ENCODE measurements around the gene RC3H2.

Gene RC3H2

GRCh38 chr9:122904823-122905710, at the start of gene RC3H2:
Gene RC3H2, minus strand, starts transcription at chr9:122905359. Its CDS starts 7,850 bp downstream, at chr9:122897509.
- peak; percentile 100 for DNase-seq (ENCODE audit: low spot score)

GRCh38 chr9:122954253-122954691, 49.1 kb upstream of the RC3H2 start:
- no peak for DNase-seq (ENCODE audit: low spot score)

GRCh38 chr9:122951056-122951455, 45.9 kb upstream of the RC3H2 start:
- no peak for DNase-seq (ENCODE audit: low spot score)

GRCh38 chr9:122950263-122950662, 45.1 kb upstream of the RC3H2 start:
- no peak for DNase-seq (ENCODE audit: low spot score)

- DNase-seq (ENCODE audit: low spot score), result no peak
Measured at GRCh38 chr9:122949696-122950095, 44.5 kb upstream of the RC3H2 start.

GRCh38 chr9:122948313-122948712, 43.2 kb upstream of the RC3H2 start:
- no peak for DNase-seq (ENCODE audit: low spot score)

GRCh38 chr9:122946461-122947005, 41.4 kb upstream of the RC3H2 start:
- no peak for DNase-seq (ENCODE audit: low spot score)

- DNase-seq (ENCODE audit: low spot score), result no peak
Measured at GRCh38 chr9:122944960-122945888, 40.1 kb upstream of the RC3H2 start.

- peak; percentile 53 for DNase-seq (ENCODE audit: low spot score)
Measured at GRCh38 chr9:122941582-122942234, 36.5 kb upstream of the RC3H2 start.

- peak; percentile 100 for DNase-seq (ENCODE audit: low spot score)
Measured at GRCh38 chr9:122940749-122941581, 35.8 kb upstream of the RC3H2 start, which contains the start of gene RABGAP1. Gene RABGAP1, plus strand, starts transcription at chr9:122941020. Its CDS starts 16,040 bp downstream, at chr9:122957060.

- no peak for DNase-seq (ENCODE audit: low spot score)
Measured at GRCh38 chr9:122940454-122940748, 35.2 kb upstream of the RC3H2 start.

- no peak for DNase-seq (ENCODE audit: low spot score)
Measured at GRCh38 chr9:122939601-122940000, 34.4 kb upstream of the RC3H2 start.

GRCh38 chr9:122936883-122937282, 31.7 kb upstream of the RC3H2 start:
- no peak for DNase-seq (ENCODE audit: low spot score)

- no peak for DNase-seq (ENCODE audit: low spot score)
Measured at GRCh38 chr9:122936464-122936863, 31.3 kb upstream of the RC3H2 start.

- peak; percentile 86 for DNase-seq (ENCODE audit: low spot score)
Measured at GRCh38 chr9:122931226-122932121, 26.3 kb upstream of the RC3H2 start, which contains the start of gene ZBTB26. Gene ZBTB26, minus strand, starts transcription at chr9:122931512. Its CDS starts 11,578 bp downstream, at chr9:122919934.

GRCh38 chr9:122930541-122931225, 25.5 kb upstream of the RC3H2 start:
- no peak for DNase-seq (ENCODE audit: low spot score)

- no peak for DNase-seq (ENCODE audit: low spot score)
Measured at GRCh38 chr9:122929796-122930354, 24.7 kb upstream of the RC3H2 start.

- DNase-seq (ENCODE audit: low spot score), result no peak
Measured at GRCh38 chr9:122923947-122924346, 18.8 kb upstream of the RC3H2 start.

- DNase-seq (ENCODE audit: low spot score), result no peak
Measured at GRCh38 chr9:122922713-122923112, 17.6 kb upstream of the RC3H2 start.

Measured in hematopoietic multipotent progenitor cell treated with erythropoietin and hydrocortisone succinate and interleukin-3 and kit ligand, for 17 days (in vitro differentiated cells).